ENCODE results near the gene SNTG2. TPM values are rescaled to one million over a fixed set of nuclear protein-coding genes. Genes with fewer than 3 reads are reported as not detected.

SNTG2 gene
- total RNA-seq, 1 donor from 2014 or later: 1.9 TPM

DNA sequence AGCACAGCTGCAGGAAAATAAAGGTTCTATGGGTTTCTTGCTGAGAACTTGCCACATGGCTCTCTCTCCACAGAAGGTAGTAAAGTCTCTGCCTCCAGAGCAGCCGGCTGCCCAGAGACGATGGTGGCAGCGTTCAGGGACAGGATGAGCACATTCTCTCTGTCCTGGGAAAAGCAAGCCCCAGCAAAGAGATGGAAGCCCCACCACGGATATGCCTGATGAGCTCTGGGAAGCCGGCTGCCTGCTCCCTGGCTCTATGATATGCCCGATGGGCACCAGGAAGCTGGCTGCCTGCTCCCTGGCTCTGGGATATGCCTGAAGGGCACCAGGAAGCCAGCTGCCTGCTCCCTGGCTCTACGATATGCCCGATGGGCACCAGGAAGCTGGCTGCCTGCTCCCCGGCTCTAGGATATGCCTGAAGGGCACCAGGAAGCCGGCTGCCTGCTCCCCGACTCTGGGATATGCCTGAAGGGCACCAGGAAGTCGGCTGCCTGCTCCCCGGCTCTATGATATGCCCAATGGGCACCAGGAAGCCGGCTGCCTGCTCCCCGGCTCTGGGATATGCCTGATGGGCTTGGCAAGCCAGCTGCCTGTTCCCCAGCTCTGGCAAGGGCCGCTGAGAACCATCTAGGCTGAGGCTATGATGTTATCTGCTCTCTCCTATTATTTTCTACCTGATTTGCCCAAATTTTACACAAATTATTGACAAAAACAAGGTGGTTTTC is 21.5 kb upstream of the SNTG2 start:
- Mint-ChIP-seq H3K4me3 (ENCODE audit: unreplicated experiment) (no peak overlapping the region), H3K27ac (ENCODE audit: unreplicated experiment) (no peak overlapping the region), H3K9me3 (ENCODE audit: unreplicated experiment) (peaks cover 4% of the 10 kb centered on the region), H3K36me3 (ENCODE audit: low read depth, unreplicated experiment) (no peaks in the 10 kb centered on the region), H3K27me3 (ENCODE audit: low read depth, unreplicated experiment) (peaks cover 17% of the 10 kb centered on the region), H3K4me1 (ENCODE audit: low read depth, unreplicated experiment) (peaks cover 7% of the 10 kb centered on the region)
- H3K4me2 ChIP-seq (ENCODE audit: low read length): no peak overlapping the region
- TF ChIP-seq CTCF (IDR thresholded peaks at IDR 0.05; ENCODE audit: insufficient read depth, low read depth, low read length): no peak
- TF ChIP-seq EZH2 (IDR thresholded peaks at IDR 0.05; ENCODE audit: insufficient read depth, low read length): no peak
- H3K27ac ChIP-seq (ENCODE audit: low read depth, low read length): no peak overlapping the region
- no peak overlapping the region for H3K9ac ChIP-seq (ENCODE audit: low read length)
- no peak for FAIRE-seq
- peaks cover 4% of the 10 kb centered on the region for H3K9me3 ChIP-seq (ENCODE audit: insufficient read depth, low read depth, low read length)
- no peaks in the 10 kb centered on the region for H4K20me1 ChIP-seq (ENCODE audit: insufficient read depth, low read length)
- no peaks in the 10 kb centered on the region for H3K79me2 ChIP-seq (ENCODE audit: insufficient read depth, low read length)
- H3K4me3 ChIP-seq (ENCODE audit: insufficient read depth, low read depth, low read length): no peak overlapping the region
- no peaks in the 10 kb centered on the region for H3K4me1 ChIP-seq (ENCODE audit: insufficient read depth, low read length)
- H3K36me3 ChIP-seq (ENCODE audit: insufficient read depth, low read length): no peaks in the 10 kb centered on the region
- no peaks in the 10 kb centered on the region for H3K27me3 ChIP-seq (ENCODE audit: insufficient read depth, low read length)
- no peak for DNase-seq (ENCODE audit: low read depth)
- H2AFZ ChIP-seq (ENCODE audit: low read depth, low read length): no peak overlapping the region

DNA sequence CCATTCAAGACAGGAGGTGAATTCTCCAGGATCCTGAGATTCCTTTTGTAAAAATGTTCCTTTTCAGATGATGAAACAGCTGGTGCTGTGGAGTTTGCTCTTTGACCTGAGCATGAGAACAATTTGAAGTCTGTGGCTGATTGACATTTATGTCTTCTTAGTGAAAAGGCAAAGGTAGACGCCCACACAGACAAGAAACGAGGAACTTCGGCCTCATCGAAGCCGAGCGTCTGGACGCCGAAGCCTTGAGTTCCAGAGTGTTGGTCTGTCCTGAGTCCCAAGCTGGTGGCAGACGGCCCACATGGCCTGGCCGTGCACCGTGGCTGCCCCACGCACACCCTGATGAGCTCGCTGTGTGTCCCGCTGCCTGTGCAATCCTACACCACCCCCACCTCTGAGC is 20.7 kb upstream of the SNTG2 start:
- no peaks in the 10 kb centered on the region for H4K20me1 ChIP-seq (ENCODE audit: insufficient read depth, low read length)
- H3K79me2 ChIP-seq (ENCODE audit: insufficient read depth, low read length): no peaks in the 10 kb centered on the region
- Mint-ChIP-seq H3K27ac (ENCODE audit: unreplicated experiment) (peak overlapping the region; percentile 21), H3K27me3 (ENCODE audit: low read depth, unreplicated experiment) (peaks cover 10% of the 10 kb centered on the region), H3K36me3 (ENCODE audit: low read depth, unreplicated experiment) (no peaks in the 10 kb centered on the region), H3K4me1 (ENCODE audit: low read depth, unreplicated experiment) (peaks cover 7% of the 10 kb centered on the region), H3K4me3 (ENCODE audit: unreplicated experiment) (no peak overlapping the region), H3K9me3 (ENCODE audit: unreplicated experiment) (peaks cover 4% of the 10 kb centered on the region)
- TF ChIP-seq EZH2 (IDR thresholded peaks at IDR 0.05; ENCODE audit: insufficient read depth, low read length) (no peak), CTCF (IDR thresholded peaks at IDR 0.05; ENCODE audit: insufficient read depth, low read depth, low read length) (no peak)
- no peak overlapping the region for H2AFZ ChIP-seq (ENCODE audit: low read depth, low read length)
- H3K4me2 ChIP-seq (ENCODE audit: low read length): no peak overlapping the region
- peaks cover 4% of the 10 kb centered on the region for H3K9me3 ChIP-seq (ENCODE audit: insufficient read depth, low read depth, low read length)
- DNase-seq (ENCODE audit: low read depth) (no peak), FAIRE-seq (no peak)
- no peak overlapping the region for H3K4me3 ChIP-seq (ENCODE audit: insufficient read depth, low read depth, low read length)
- no peaks in the 10 kb centered on the region for H3K4me1 ChIP-seq (ENCODE audit: insufficient read depth, low read length)
- H3K27me3 ChIP-seq (ENCODE audit: insufficient read depth, low read length): no peaks in the 10 kb centered on the region
- H3K36me3 ChIP-seq (ENCODE audit: insufficient read depth, low read length): no peaks in the 10 kb centered on the region
- H3K9ac ChIP-seq (ENCODE audit: low read length): no peak overlapping the region
- no peak overlapping the region for H3K27ac ChIP-seq (ENCODE audit: low read depth, low read length)

DNA sequence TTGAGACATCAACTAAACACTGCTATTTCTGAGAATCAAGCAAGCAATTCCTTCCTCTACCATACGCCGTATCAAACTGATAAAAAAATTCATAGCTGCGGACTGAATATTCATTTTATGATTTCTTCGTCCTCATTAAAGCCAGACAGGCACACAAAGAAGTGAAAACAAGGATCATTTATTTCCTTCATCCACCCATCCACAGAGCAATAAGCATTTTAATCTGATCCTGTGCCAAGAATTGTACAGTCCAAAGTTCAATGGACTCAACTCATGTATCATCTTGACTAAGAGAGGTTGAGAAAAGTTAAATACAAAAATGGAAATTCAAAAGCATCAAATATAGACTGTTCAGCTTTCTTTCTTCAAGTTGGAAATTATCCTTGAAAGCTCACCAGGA is 19.7 kb upstream of the SNTG2 start:
- no peak for TF ChIP-seq CTCF (IDR thresholded peaks at IDR 0.05; ENCODE audit: insufficient read depth, low read depth, low read length)
- no peak for TF ChIP-seq EZH2 (IDR thresholded peaks at IDR 0.05; ENCODE audit: insufficient read depth, low read length)
- Histone ChIP-seq H3K9me3 (ENCODE audit: insufficient read depth, low read depth, low read length) (peaks cover 4% of the 10 kb centered on the region), H3K27me3 (ENCODE audit: insufficient read depth, low read length) (no peaks in the 10 kb centered on the region), H3K4me1 (ENCODE audit: insufficient read depth, low read length) (no peaks in the 10 kb centered on the region), H3K36me3 (ENCODE audit: insufficient read depth, low read length) (no peaks in the 10 kb centered on the region), H3K9ac (ENCODE audit: low read length) (no peak overlapping the region), H3K27ac (ENCODE audit: low read depth, low read length) (no peak overlapping the region), H3K4me2 (ENCODE audit: low read length) (no peak overlapping the region), H2AFZ (ENCODE audit: low read depth, low read length) (no peak overlapping the region), H3K79me2 (ENCODE audit: insufficient read depth, low read length) (no peaks in the 10 kb centered on the region), H4K20me1 (ENCODE audit: insufficient read depth, low read length) (no peaks in the 10 kb centered on the region), H3K4me3 (ENCODE audit: insufficient read depth, low read depth, low read length) (no peak overlapping the region)
- H3K36me3 Mint-ChIP-seq (ENCODE audit: low read depth, unreplicated experiment): no peaks in the 10 kb centered on the region
- H3K27me3 Mint-ChIP-seq (ENCODE audit: low read depth, unreplicated experiment): peaks cover 4% of the 10 kb centered on the region
- no peak overlapping the region for H3K4me3 Mint-ChIP-seq (ENCODE audit: unreplicated experiment)
- H3K27ac Mint-ChIP-seq (ENCODE audit: unreplicated experiment): no peak overlapping the region
- peaks cover 4% of the 10 kb centered on the region for H3K9me3 Mint-ChIP-seq (ENCODE audit: unreplicated experiment)
- H3K4me1 Mint-ChIP-seq (ENCODE audit: low read depth, unreplicated experiment): peaks cover 7% of the 10 kb centered on the region
- DNase-seq (ENCODE audit: low read depth): no peak
- FAIRE-seq: no peak
